GM12801 (cell line): ENCODE data around the gene PDZD4.

Source experiments
- CTCF ChIP-seq: IDR thresholded peaks from one replicate; pipeline ENCODE4 v1.5.1; 2011; ENCODE audit warnings: control low read depth; ENCODE audit not compliant: insufficient read length; ENCODE audit errors: extremely low read depth

PDZD4 gene

GRCh38 chrX:153794018-153794896, 36.1 kb downstream of the PDZD4 start, which contains the start of the genes IDH3G and SSR4:
Gene IDH3G, minus strand, starts transcription at chrX:153794375. Its CDS starts 49 bp downstream, at chrX:153794326.
Gene SSR4, plus strand, starts transcription at chrX:153794668. Its CDS starts 20 bp downstream, at chrX:153794688.
- TF ChIP-seq CTCF: no peak

- TF ChIP-seq CTCF: no peak
Measured at GRCh38 chrX:153793291-153793690, 37.1 kb downstream of the PDZD4 start.

GRCh38 chrX:153792368-153792767, 38.0 kb downstream of the PDZD4 start:
- TF ChIP-seq CTCF: no peak

GRCh38 chrX:153791104-153791852, 39.1 kb downstream of the PDZD4 start:
- TF ChIP-seq CTCF: no peak

- TF ChIP-seq CTCF: no peak
Measured at GRCh38 chrX:153789654-153790053, 40.7 kb downstream of the PDZD4 start.

GRCh38 chrX:153786669-153787068, 43.7 kb downstream of the PDZD4 start:
- no peak for TF ChIP-seq CTCF

GRCh38 chrX:153784325-153784967, 45.9 kb downstream of the PDZD4 start:
- TF ChIP-seq CTCF: no peak
